Prostate gland (tissue), 2 donors: ENCODE data around the gene CSNK2A3. TPM values are rescaled to one million over a fixed set of nuclear protein-coding genes. Genes with fewer than 3 reads are reported as not detected.

Experiments
- DNase-seq: peaks from one replicate; pipeline ENCODE4 v3.0.0-alpha.2; 2019; ENCODE audit warnings: low spot score
- H3K27ac ChIP-seq, 2 donors: fragments of 200-600 bp; sonication (generic); 2 replicates each; pipeline ENCODE4 v1.5.1; 2017 to 2019
- H3K27me3 ChIP-seq: fragments of 200-600 bp; sonication (generic); replicated peaks from 2 replicates; pipeline ENCODE4 v1.5.1; 2019; ENCODE audit not compliant: insufficient read depth
- H3K36me3 ChIP-seq, 2 donors: fragments of 200-600 bp; sonication (generic); 1 replicate in 1 of 2; 2 replicates in 1 of 2; pipeline versions ENCODE4 v1.5.1 to v1.8.1; 2017 to 2019
- H3K4me1 ChIP-seq: fragments of 200-600 bp; sonication (generic); replicated peaks from 2 replicates; pipeline ENCODE4 v1.5.1; 2019
- H3K4me3 ChIP-seq, 2 donors: fragments of 200-600 bp; sonication (generic); 2 replicates each; pipeline ENCODE4 v1.5.1; 2017 to 2019
- H3K9me3 ChIP-seq: fragments of 200-600 bp; sonication (generic); 2 replicates; pipeline ENCODE4 v1.5.1; 2017
- CTCF ChIP-seq, 4 experiments: fragments of 200-600 bp in 2 of 4; fragments of 450-650 bp in 2 of 4; sonication (generic) in 2 of 4; IDR thresholded peaks; 1 replicate in 3 of 4; 2 replicates in 1 of 4; pipeline ENCODE4 v1.5.1; 2016 to 2019; ENCODE audit warnings: antibody characterized with exemption in 4 of 4, mild to moderate bottlenecking in 2 of 4, moderate library complexity in 2 of 4
- POLR2A ChIP-seq: fragments of 450-650 bp; IDR thresholded peaks from one replicate; pipeline ENCODE4 v1.6.1; 2016; ENCODE audit warnings: antibody characterized with exemption, mild to moderate bottlenecking
- POLR2AphosphoS5 ChIP-seq: sonication (generic); formaldehyde crosslinking; IDR thresholded peaks from one replicate; pipeline ENCODE4 v1.6.1; 2017; ENCODE audit warnings: antibody characterized with exemption
- WGBS: methylation state at CpG from one replicate; pipeline ENCODE4 v1.1.5; 2018; 5-methylcytosine and 5-hydroxymethylcytosine counted together
- intact Hi-C: fragments of 100-400 bp; cut with DNase I; formaldehyde crosslinking; loops from one replicate; pipeline ENCODE4 v1.14.2; 2022
- total RNA-seq, 2 donors: library from RNA; depleted of rRNA; stranded (reverse); fragments of >200 nt; gene quantifications; one replicate each; pipeline ENCODE4 v1.1.0, GENCODE V29; 2016

Gene CSNK2A3
- total RNA-seq, 2 donors from 2014 or later: 1.1 to 3.0 TPM

GRCh38 chr11:11345099-11345498 lies 8.0 kb downstream of the CSNK2A3 start:
- H3K27ac ChIP-seq: no peak overlapping the region
- H3K27me3 ChIP-seq: no peaks in the 10 kb centered on the region
- no peaks in the 10 kb centered on the region for H3K9me3 ChIP-seq
- peak; percentile 63 for TF ChIP-seq POLR2AphosphoS5
- TF ChIP-seq POLR2A: no peak
- TF ChIP-seq CTCF (IDR thresholded peaks at IDR 0.05): no peak
- no peak overlapping the region for H3K4me3 ChIP-seq
- no peaks in the 10 kb centered on the region for H3K36me3 ChIP-seq
- 82% methylated on average over 1 of the region's 1 CpG for WGBS
- intact Hi-C loops: no loop called here
- DNase-seq: peak; percentile 57
- H3K4me1 ChIP-seq: no peaks in the 10 kb centered on the region

GRCh38 chr11:11344045-11344444 lies 9.0 kb downstream of the CSNK2A3 start:
- no peak for DNase-seq
- no peak overlapping the region for H3K27ac ChIP-seq
- 71% methylated on average over 3 of the region's 3 CpGs for WGBS
- no peaks in the 10 kb centered on the region for H3K4me1 ChIP-seq
- H3K36me3 ChIP-seq: no peaks in the 10 kb centered on the region
- H3K4me3 ChIP-seq: no peak overlapping the region
- intact Hi-C loops: no loop called here
- H3K9me3 ChIP-seq: no peaks in the 10 kb centered on the region
- TF ChIP-seq CTCF (IDR thresholded peaks at IDR 0.05): no peak
- TF ChIP-seq POLR2AphosphoS5: no peak
- no peak for TF ChIP-seq POLR2A
- no peaks in the 10 kb centered on the region for H3K27me3 ChIP-seq

GRCh38 chr11:11338304-11338703 lies 14.7 kb downstream of the CSNK2A3 start:
- no peaks in the 10 kb centered on the region for H3K27me3 ChIP-seq
- no peaks in the 10 kb centered on the region for H3K9me3 ChIP-seq
- WGBS: 72% methylated on average over 1 of the region's 1 CpG
- TF ChIP-seq CTCF (IDR thresholded peaks at IDR 0.05) (no peak), POLR2A (no peak), POLR2AphosphoS5 (no peak)
- H3K4me1 ChIP-seq: no peaks in the 10 kb centered on the region
- no peak overlapping the region for H3K27ac ChIP-seq
- intact Hi-C loops: no loop called here
- no peak overlapping the region for H3K4me3 ChIP-seq
- H3K36me3 ChIP-seq: no peaks in the 10 kb centered on the region
- DNase-seq: no peak

- Histone ChIP-seq H3K4me3 (no peak overlapping the region), H3K36me3 (no peaks in the 10 kb centered on the region), H3K9me3 (no peaks in the 10 kb centered on the region), H3K27me3 (no peaks in the 10 kb centered on the region), H3K4me1 (no peaks in the 10 kb centered on the region), H3K27ac (no peak overlapping the region)
- no peak for TF ChIP-seq POLR2AphosphoS5
- TF ChIP-seq POLR2A: no peak
- TF ChIP-seq CTCF (IDR thresholded peaks at IDR 0.05): no peak
- no peak for DNase-seq
- WGBS: 60% methylated on average over 4 of the region's 4 CpGs
- intact Hi-C loops: no loop called here
Observed at GRCh38 chr11:11336664-11337063, 16.4 kb downstream of the CSNK2A3 start.

- intact Hi-C loops: no loop called here
- no peaks in the 10 kb centered on the region for H3K36me3 ChIP-seq
- no peaks in the 10 kb centered on the region for H3K9me3 ChIP-seq
- no peak for DNase-seq
- WGBS: 89% methylated on average over 2 of the region's 2 CpGs
- no peak overlapping the region for H3K27ac ChIP-seq
- no peaks in the 10 kb centered on the region for H3K27me3 ChIP-seq
- no peak overlapping the region for H3K4me3 ChIP-seq
- TF ChIP-seq CTCF (IDR thresholded peaks at IDR 0.05) (no peak), POLR2AphosphoS5 (no peak), POLR2A (no peak)
- no peaks in the 10 kb centered on the region for H3K4me1 ChIP-seq
Observed at GRCh38 chr11:11335043-11335442, 18.0 kb downstream of the CSNK2A3 start.
